Hepatocyte (in vitro differentiated cells): ENCODE results near the gene CELF3.

Source experiments
- CTCF ChIP-seq: fragments of 200-600 bp; sonication (generic); IDR thresholded peaks from 2 replicates; pipeline ENCODE4 v1.5.1; 2016; ENCODE audit warnings: antibody characterized with exemption, mild to moderate bottlenecking; ENCODE audit not compliant: poor library complexity
- EZH2 ChIP-seq: fragments of 200-600 bp; sonication (generic); IDR thresholded peaks from 2 replicates; pipeline ENCODE4 v1.6.1; 2016; ENCODE audit warnings: antibody characterized with exemption, mild to moderate bottlenecking, borderline replicate concordance
- EZH2phosphoT487 ChIP-seq: fragments of 200-600 bp; sonication (generic); IDR thresholded peaks from one replicate; pipeline ENCODE4 v1.6.1; 2018; ENCODE audit warnings: antibody characterized with exemption, mild to moderate bottlenecking, low read depth, moderate library complexity; ENCODE audit not compliant: unreplicated experiment, severe bottlenecking

GRCh38 chr1:151763990-151764389, 47.4 kb upstream of the CELF3 start:
- TF ChIP-seq CTCF, result no peak
- TF ChIP-seq EZH2phosphoT487, result no peak
- no peak for TF ChIP-seq EZH2
